H1 (cell line): ENCODE data around the gene HTR3B. TPM values are rescaled to one million over a fixed set of nuclear protein-coding genes. Genes with fewer than 3 reads are reported as not detected.

Experiments
- YY1 ChIP-seq: IDR thresholded peaks from 2 replicates; pipeline ENCODE4 v1.6.1; 2011; ENCODE audit warnings: low read depth, mild to moderate bottlenecking, low read length
- polyA plus RNA-seq, 7 experiments: library from polyadenylated mRNA; depleted of rRNA in 3 of 7; stranded (reverse) in 5 of 7; unstranded in 2 of 7; fragments of >200 nt in 5 of 7; fragments of 200-250 nt in 2 of 7; gene quantifications; 1 replicate in 5 of 7; 2 replicates in 1 of 7; 4 replicates in 1 of 7; pipeline versions ENCODE4 v1.2.1 to v1.2.3, GENCODE V29; 2011 to 2013; ENCODE audit warnings: missing spikeins in 2 of 7, mixed read lengths in 2 of 7
- total RNA-seq: library from RNA; stranded (reverse); fragmentation: NEBNext Ultra II Directional; extraction: Animal tissue kit (Norgen Biotek cat#: 25700); gene quantifications from 2 replicates; pipeline ENCODE4 v1.2.1, GENCODE V29; 2021

Gene HTR3B
- total and polyA plus RNA-seq, 2 of the 8 experiments (the other 6 are each of a cell fraction or from before 2014, with no cell fraction given), result not detected

- TF ChIP-seq YY1, result no peak
- TF ChIP-seq, all 59 proteins: peak for 0
Observed at GRCh38 chr11:113937918-113938317, 33.3 kb downstream of the HTR3B start (continued).
